ENCODE data around the gene CCND2.

GRCh38 chr12:4270831-4271716 is 2.5 kb upstream of the CCND2 start:
- no peak for TF ChIP-seq CTCF (conservative IDR thresholded peaks at IDR 0.05)
- no peak for TF ChIP-seq ZFX (IDR thresholded peaks at IDR 0.05)

All from C4-2B (cell line).